Cardiac fibroblast (primary cell): ENCODE measurements around the gene SH3D19.

Experiments used
- DNase-seq, 2 donors: peaks; one replicate each; pipeline versions ENCODE4 v3.0.0 to v3.0.0-alpha.2; 2010; ENCODE audit warnings: low read depth in 2 of 2
- H3K4me3 ChIP-seq, 2 donors: replicated peaks in 1 of 2; 1 replicate in 1 of 2; 2 replicates in 1 of 2; pipeline ENCODE4 v1.5.1; 2011; ENCODE audit warnings: low read depth in 2 of 2, low read length in 2 of 2, mild to moderate bottlenecking in 2 of 2, moderate library complexity in 1 of 2
- TF ChIP-seq, protein P1 (sequence below): IDR thresholded peaks from one replicate; pipeline ENCODE4 v1.5.1; 2011; ENCODE audit warnings: low read depth, mild to moderate bottlenecking, low read length, inconsistent platforms

SH3D19 gene

DNA sequence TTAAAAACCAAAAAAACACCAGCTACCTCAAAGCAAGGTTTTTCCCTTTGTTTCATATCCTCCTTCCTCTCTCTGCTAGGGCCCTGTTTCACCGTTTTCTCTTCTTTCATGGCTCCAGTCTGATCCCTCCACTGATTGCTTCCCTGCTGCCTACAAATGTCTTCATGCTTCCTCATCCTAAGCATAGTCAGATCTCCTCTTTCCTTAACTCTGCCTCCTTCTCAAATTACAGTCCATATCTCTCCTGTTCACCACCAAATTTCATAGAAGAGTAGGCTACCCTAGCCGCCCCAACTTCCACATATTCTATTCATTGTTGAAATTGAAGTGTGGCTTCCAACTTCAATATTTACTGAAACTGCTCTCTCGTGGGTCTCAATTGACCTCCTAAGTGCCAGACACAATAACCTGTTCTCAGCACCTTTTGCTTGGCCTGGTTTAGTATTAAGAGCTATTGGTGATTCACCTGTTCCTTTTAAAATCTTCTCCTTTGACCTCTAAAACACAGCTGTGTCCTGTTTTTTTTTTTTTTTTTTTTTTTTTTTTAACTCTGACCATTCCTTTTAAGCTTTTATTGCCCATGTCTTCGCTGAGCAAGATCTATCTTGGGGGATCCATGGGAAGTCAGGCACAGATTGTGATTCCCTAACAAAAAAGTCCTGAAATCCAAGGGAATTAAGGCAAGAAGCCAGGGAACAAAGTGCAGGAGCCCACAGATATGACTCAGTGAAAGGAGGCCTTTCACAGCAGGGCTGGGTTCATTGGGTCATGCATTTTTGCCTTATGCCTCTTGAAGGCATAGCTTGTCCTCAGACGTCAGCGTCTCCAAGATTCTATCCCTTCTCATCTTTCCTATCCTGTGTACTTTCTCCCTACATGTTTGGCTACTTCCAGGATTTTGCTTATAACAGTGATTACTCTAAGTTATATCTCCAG, 140.6 kb downstream of the SH3D19 start:
- TF ChIP-seq, protein P1, sequence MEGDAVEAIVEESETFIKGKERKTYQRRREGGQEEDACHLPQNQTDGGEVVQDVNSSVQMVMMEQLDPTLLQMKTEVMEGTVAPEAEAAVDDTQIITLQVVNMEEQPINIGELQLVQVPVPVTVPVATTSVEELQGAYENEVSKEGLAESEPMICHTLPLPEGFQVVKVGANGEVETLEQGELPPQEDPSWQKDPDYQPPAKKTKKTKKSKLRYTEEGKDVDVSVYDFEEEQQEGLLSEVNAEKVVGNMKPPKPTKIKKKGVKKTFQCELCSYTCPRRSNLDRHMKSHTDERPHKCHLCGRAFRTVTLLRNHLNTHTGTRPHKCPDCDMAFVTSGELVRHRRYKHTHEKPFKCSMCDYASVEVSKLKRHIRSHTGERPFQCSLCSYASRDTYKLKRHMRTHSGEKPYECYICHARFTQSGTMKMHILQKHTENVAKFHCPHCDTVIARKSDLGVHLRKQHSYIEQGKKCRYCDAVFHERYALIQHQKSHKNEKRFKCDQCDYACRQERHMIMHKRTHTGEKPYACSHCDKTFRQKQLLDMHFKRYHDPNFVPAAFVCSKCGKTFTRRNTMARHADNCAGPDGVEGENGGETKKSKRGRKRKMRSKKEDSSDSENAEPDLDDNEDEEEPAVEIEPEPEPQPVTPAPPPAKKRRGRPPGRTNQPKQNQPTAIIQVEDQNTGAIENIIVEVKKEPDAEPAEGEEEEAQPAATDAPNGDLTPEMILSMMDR, result no peak
- peak; percentile 67 to 82 for DNase-seq
- no peak overlapping the region for H3K4me3 ChIP-seq

DNA sequence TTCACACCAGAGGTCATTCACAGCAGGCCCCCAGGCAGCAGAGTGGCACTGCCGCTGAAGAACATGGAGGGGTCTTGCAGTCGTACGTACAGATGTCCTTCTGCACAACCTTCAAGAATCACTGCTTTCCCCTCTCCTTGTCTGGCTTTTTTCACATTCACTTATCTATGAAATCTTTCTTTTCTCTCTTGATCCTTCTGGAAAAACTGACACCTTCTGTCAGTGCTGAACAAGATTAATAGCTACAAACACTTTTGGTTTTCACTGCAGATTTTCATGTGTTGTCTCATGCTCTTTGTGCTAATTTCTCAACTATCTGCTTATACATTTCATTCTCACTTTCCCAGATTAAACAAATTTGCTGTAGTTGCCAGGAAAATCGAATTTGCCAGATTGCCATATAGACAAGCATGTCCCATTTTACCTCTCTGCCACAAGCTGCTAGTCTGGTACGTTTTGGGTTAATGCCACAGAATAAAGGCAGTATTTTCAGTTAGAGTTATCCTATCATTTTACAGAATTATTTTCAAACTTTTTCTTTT, 142.9 kb downstream of the SH3D19 start:
- no peak for DNase-seq
- TF ChIP-seq, protein P1, result no peak
- H3K4me3 ChIP-seq, result no peak overlapping the region

DNA sequence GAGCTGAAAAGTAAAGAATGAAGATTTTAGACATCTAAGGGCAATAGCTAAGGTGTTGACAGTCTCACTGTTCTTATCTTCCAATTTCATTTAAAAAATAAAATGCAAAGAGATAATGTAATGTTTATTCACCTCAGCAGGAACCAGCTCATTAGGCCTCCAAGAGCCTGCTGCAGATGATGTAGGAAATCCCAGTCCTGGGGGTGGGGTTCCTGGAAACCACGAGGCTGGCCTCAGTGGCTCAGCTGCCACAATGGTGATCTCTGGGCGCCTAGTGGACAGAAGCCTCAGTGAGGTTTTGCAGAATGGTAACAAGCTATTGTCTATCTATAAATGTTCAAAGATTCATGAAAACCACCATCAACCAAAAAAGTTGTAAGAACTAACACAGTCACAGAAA, 148.7 kb downstream of the SH3D19 start:
- no peak overlapping the region for H3K4me3 ChIP-seq
- no peak for DNase-seq
- TF ChIP-seq, protein P1, result no peak

DNA sequence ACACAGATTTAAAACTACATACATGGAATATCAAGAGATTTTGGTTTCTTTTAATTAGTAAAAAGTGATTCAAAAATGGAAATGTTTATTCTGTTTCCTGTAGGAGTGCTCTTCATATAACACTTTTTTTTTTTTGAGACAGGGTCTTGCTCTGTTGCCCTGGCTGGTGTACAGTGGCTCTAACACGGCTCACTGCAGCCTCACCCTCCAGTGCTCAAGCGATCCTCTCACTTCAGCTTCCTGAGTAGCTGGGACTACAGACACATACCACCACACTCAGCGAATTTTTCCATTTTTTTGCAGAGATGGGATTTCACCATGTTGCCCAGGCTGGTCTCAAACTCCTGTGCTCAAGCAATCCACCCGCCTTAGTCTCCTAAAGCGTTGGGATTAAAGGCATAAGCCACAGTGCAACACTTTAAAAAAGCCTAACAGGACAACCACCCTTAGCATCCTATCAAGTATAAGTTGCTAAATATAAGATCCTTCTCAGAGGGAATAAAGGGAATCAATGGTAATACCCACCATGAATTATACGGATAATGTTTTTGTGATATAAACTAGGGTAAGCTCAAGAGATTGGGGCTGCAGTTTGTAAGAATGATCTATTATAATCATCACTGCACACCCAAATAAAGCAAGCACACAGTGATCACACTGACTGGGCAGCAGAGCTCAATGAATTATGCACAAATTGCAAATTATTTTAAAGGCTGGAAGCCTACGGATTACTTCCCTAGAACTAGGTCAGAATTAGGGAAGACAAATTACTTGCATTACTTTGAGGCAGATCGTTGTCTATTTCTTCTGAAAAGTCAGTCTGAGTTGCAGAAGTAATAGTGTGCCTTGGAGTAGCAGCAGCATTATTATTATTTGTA, 149.4 kb downstream of the SH3D19 start:
- TF ChIP-seq, protein P1, result no peak
- no peak overlapping the region for H3K4me3 ChIP-seq
- DNase-seq, result no peak

DNA sequence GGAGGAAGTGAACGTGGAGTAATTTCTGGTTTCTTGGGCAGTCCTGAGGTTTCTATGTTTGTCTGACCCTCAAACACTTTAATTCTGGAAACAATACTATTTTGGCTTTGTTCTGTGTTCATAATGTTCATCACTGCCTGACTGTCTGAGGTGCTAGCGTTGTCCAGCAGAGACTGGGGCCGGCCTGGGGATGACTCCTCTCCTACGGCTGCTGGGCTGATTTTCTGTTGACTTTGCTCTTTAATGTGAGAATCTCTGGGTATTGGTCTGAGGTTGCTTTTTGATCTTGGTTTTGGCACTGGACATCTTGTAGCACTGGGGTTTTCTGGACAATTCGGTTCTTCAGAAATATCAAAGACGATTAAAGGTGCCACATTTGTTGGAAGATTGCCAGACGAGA, 150.2 kb downstream of the SH3D19 start:
- TF ChIP-seq, protein P1, result no peak
- H3K4me3 ChIP-seq, result no peak overlapping the region
- DNase-seq, result no peak

DNA sequence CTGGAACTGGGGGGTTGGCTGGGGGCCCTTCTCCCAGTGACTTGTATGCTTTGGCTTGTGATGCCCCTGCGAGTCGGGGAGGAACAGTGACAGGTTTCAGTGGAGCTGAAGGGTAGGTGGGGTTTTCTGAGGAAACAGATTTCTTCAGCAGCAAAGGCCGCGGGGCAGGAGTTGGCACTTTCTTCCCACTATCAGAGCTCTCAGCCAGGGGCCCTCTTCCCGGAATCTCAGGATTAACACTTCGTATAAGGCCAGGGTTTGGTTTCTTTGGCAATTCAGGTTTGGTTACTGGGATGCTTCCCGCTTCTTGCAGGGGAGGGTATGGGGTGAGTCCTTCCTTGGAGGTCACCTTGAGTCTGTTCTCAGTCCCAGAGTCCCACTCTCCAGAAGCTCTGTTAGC, 150.6 kb downstream of the SH3D19 start:
- TF ChIP-seq, protein P1, result no peak
- DNase-seq, result peak in 1 of 2 donors; percentile 36
- H3K4me3 ChIP-seq, result no peak overlapping the region
